GM18868 (cell line): ENCODE data around the gene ARAP1.

ENCODE experiments used
- ATAC-seq: cut with Tn5 transposase; IDR thresholded peaks from one replicate; pipeline ENCODE4 v1.9.1; 2021; ENCODE audit warnings: mild to moderate bottlenecking, moderate library complexity; ENCODE audit not compliant: unreplicated experiment

ARAP1 gene

GRCh38 chr11:72780296-72781062, 28.3 kb upstream of the ARAP1 start:
- ATAC-seq: no peak

GRCh38 chr11:72779495-72780128, 27.4 kb upstream of the ARAP1 start:
- ATAC-seq: no peak

GRCh38 chr11:72778535-72779494, 26.6 kb upstream of the ARAP1 start:
- ATAC-seq: no peak

- ATAC-seq: no peak
Observed at GRCh38 chr11:72777755-72778278, 25.6 kb upstream of the ARAP1 start.

GRCh38 chr11:72776844-72777754, 24.9 kb upstream of the ARAP1 start:
- ATAC-seq: no peak

- no peak for ATAC-seq
Observed at GRCh38 chr11:72776117-72776843, 24.1 kb upstream of the ARAP1 start.

GRCh38 chr11:72775288-72776110, 23.3 kb upstream of the ARAP1 start:
- ATAC-seq: no peak

GRCh38 chr11:72774499-72774898, 22.3 kb upstream of the ARAP1 start:
- ATAC-seq: no peak

GRCh38 chr11:72773696-72774095, 21.5 kb upstream of the ARAP1 start:
- ATAC-seq: no peak

GRCh38 chr11:72773291-72773690, 21.1 kb upstream of the ARAP1 start:
- ATAC-seq: no peak

GRCh38 chr11:72772059-72772458, 19.9 kb upstream of the ARAP1 start:
- ATAC-seq: no peak

- no peak for ATAC-seq
Observed at GRCh38 chr11:72771507-72771906, 19.3 kb upstream of the ARAP1 start.

GRCh38 chr11:72770799-72771198, 18.6 kb upstream of the ARAP1 start:
- no peak for ATAC-seq

- ATAC-seq: no peak
Observed at GRCh38 chr11:72769680-72770079, 17.5 kb upstream of the ARAP1 start.

GRCh38 chr11:72768581-72768980, 16.4 kb upstream of the ARAP1 start:
- no peak for ATAC-seq

GRCh38 chr11:72767203-72768062, 15.2 kb upstream of the ARAP1 start:
- no peak for ATAC-seq

- no peak for ATAC-seq
Observed at GRCh38 chr11:72766152-72766902, 14.1 kb upstream of the ARAP1 start.
